WI38 (cell line): ENCODE measurements around the gene SPCS2.
A peak's percentile ranks its signal among the peaks of the same experiment; 100 is the strongest.
"Not testable (repeated sequence)": the region's sequence is repeated elsewhere in the genome, so short reads cannot be mapped to it uniquely, and the experiment has no call there.

ENCODE experiments used
- H3K4me3 ChIP-seq: 2 replicates; pipeline ENCODE4 v1.5.1; 2011; ENCODE audit warnings: low read depth, mild to moderate bottlenecking, control low read depth, low read length
- TF ChIP-seq, protein P1 (sequence below): IDR thresholded peaks from 2 replicates; pipeline ENCODE4 v1.5.1; 2012; ENCODE audit warnings: low read depth, mild to moderate bottlenecking, control low read depth, low read length

The SPCS2 gene

GRCh38 chr11:74950374-74950969, 1.4 kb downstream of the SPCS2 start:
- peak overlapping the region; percentile 97 for H3K4me3 ChIP-seq
- TF ChIP-seq, protein P1, sequence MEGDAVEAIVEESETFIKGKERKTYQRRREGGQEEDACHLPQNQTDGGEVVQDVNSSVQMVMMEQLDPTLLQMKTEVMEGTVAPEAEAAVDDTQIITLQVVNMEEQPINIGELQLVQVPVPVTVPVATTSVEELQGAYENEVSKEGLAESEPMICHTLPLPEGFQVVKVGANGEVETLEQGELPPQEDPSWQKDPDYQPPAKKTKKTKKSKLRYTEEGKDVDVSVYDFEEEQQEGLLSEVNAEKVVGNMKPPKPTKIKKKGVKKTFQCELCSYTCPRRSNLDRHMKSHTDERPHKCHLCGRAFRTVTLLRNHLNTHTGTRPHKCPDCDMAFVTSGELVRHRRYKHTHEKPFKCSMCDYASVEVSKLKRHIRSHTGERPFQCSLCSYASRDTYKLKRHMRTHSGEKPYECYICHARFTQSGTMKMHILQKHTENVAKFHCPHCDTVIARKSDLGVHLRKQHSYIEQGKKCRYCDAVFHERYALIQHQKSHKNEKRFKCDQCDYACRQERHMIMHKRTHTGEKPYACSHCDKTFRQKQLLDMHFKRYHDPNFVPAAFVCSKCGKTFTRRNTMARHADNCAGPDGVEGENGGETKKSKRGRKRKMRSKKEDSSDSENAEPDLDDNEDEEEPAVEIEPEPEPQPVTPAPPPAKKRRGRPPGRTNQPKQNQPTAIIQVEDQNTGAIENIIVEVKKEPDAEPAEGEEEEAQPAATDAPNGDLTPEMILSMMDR: no peak

DNA sequence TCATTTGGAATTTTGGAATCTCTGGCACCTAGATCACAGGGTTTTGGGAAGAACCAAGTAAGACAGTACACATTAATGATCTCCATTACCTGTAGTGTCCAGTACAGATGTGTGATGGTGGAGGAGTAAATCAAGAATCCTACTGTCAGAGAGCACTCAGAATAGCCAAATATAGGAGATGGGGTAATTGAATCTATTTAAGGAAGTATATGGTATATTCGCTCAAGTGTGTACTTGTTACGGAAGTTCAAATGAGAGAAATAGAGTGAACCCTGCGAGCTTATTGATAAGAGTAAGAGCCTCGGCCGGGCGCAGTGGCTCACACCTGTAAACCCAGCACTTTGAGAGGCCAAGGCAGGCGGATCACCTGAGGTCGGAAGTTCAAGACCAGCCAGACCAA, 2.2 kb downstream of the SPCS2 start:
- H3K4me3 ChIP-seq: no peak overlapping the region
- TF ChIP-seq, protein P1: no peak

DNA sequence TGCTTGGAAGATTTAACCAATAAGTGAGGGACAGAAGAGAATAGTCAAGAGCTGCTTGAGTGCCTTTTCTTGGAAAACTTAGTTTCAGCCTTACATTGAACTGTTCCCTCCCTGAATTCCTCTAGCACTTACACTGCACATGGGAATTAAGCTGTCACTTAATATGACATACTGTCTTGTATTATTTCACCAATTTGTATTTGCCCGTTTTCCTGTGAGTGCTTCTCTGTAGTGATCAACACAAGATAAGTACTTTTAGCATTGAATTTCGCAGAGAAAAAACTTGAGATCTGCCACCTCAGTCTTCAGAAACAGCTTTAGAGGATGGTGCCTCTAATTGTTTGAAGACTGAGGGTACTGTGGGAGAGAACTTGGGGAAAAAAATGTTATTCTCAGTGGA, 3.7 kb downstream of the SPCS2 start:
- no peak overlapping the region for H3K4me3 ChIP-seq
- TF ChIP-seq, protein P1: no peak

DNA sequence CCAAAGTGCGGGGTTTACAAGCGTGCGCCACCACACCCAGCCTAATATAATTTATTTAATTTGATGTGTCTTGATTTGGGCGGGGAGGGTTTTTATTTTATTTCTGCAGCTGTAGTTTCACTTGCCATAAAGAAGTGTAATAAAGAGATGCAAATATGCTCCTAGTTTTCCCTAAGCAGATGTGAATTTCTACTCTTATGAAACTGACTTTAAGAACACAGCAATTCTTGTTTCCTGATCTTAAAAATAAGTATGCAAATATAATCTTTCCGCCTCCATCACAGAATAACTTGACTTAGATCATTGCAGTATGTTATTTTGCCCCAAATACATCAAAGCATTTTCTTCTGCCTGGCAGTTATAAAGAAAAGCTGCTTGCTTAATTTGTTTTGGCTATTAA, 4.4 kb downstream of the SPCS2 start:
- TF ChIP-seq, protein P1: no peak
- no peak overlapping the region for H3K4me3 ChIP-seq

DNA sequence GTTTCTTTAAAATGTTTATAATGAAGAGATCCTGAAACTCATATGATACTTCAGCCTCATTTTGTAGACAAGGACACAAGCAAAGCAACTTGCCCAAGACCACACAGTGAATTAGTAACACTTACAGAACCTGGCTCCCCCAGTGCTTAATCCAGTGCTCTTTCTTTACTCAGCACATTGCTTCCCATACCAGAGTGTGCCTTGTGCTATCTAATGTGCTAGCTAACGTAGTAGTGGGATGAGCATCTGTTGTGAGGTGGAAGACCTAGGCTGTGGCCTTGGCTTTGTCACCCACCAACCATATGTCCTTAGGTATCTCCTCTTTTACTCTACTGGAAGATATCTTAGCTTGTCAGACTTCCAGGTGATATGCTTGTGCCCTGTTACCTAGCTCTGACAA, 5.1 kb downstream of the SPCS2 start:
- H3K4me3 ChIP-seq: no peak overlapping the region
- TF ChIP-seq, protein P1: no peak

- H3K4me3 ChIP-seq: no peak overlapping the region
- TF ChIP-seq, protein P1: no peak
Measured at GRCh38 chr11:74956397-74957015, 7.4 kb downstream of the SPCS2 start.

- H3K4me3 ChIP-seq: no peak overlapping the region
Measured at GRCh38 chr11:74957937-74958629, 9.0 kb downstream of the SPCS2 start.

DNA sequence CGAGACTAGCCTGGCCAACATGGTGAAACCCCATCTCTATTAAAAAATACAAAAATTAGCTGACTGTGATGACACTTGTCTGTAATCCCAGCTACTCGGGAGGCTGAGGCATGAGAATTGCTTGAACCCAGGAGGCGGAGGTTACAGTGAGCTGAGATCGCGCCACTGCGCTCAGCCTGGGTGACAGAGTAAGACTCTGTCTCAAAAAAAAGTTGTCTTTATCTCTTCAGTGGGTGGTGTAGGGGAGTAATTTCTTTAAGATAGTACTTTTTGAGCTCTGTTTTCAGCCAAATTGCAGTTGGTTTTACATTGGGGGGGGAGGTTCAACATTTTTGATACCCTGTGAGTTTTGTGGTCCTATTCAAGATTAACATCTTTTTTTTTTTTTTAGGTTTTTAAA, 11.1 kb downstream of the SPCS2 start:
- H3K4me3 ChIP-seq: not testable (repeated sequence)

More at GRCh38 chr11:74957937-74958629, 9.0 kb downstream of the SPCS2 start:
- TF ChIP-seq, protein P1: no peak
